ENCODE data around the gene RPS10.
"Not testable (repeated sequence)": the region's sequence is repeated elsewhere in the genome, so short reads cannot be mapped to it uniquely, and the experiment has no call there.

RPS10 gene

DNA sequence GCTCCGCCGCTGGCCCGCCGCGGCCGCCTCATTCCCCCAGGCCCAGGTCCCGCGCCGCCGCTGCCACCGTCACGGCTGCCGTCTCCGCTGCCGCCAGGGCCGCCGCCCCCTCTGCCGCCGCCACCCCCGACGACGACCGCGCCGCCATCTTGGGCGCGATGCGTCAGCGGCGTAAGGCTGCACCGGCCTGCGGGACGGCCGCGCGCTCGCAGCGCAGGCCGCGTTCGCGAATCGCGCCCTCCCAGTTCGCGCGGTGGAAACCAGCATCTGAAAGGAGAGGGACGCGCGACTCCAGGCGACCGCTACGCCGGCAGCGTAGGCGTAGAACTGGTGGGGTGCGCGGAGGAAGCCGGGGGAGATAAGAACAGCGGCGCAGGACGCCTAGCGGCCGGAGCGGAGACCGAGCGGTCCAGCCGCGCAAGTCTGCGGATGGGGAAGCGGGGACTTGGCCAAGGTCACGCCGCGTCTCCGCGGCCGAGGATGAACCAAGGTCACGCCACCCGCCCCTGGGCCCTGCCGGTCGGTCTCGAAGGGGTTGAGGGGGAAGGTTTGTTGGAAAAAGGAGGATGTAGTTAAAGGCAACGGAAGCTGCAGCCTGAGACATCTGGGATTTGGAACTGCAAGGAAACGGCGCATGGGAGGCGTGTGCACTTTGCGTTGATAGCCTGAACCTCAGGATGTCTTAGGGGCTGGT is 33.2 kb downstream of the RPS10 start, which contains the start of gene NUDT3:
TSS of gene NUDT3 (minus strand) at position 173 of the 694 bp plus-strand sequence. CDS start 307 bp downstream, outside the sequence.
- DNase-seq (ENCODE audit: low spot score), result peak; percentile 97

- DNase-seq (ENCODE audit: low spot score), result peak; percentile 47
Observed at GRCh38 chr6:34391786-34392496, 33.9 kb downstream of the RPS10 start.

DNA sequence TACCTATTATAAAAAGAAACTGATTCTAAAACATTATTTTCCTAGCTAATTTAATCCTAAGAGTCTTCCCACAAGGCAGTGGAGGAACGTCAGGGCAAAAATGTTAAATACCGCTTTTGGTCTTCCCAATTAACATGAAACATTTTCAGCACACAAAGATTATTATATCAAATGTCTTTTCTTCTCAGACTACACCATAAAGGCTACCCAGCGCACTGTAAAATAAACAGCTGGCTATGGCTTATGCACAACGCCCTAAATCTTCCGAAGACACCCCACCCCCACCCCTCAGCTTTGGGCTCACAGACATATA is 34.4 kb downstream of the RPS10 start:
- no peak for DNase-seq (ENCODE audit: low spot score)

DNA sequence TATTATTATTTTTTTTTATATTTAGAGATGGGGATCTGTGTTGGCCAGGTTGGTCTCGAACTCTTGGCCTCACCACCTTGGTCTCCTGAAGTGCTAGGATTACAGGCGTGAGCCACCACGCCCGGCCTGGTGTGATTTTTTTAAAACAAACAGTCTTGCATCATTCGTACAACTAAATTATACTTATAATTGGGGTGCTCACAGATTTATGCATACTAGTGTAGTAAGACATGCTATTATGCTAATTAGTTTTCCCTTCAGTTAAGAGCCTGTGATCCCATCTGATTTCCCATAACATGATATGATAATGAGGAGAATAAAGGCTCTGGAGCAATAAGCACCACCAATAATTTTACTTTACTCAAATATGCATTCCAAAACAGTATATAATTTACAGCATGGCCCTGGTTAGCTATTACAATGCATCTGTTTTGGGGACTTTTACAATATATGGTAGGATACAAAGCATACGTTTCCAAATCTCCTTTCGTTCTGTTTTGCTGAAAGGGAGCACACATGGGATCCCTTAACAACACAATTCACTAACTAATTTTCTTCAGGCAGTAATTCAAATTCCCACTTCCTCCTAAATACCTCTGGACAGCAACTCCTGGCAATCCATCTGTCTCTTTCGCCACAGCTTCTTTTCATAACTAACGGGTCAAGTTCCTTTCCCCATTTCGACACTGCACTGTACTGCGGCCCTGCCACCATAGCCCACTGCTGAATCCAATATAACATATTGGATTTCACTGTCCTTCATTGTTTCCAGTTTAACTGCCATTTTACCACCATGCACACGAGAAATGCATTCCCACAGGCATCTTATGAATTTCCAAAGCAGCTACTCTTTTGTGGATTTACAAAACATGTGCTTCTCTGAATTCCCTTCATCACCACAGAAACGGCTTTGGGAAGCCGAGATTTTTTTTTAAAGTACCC is 35.1 kb downstream of the RPS10 start:
- DNase-seq (ENCODE audit: low spot score), result peak; percentile 70

DNA sequence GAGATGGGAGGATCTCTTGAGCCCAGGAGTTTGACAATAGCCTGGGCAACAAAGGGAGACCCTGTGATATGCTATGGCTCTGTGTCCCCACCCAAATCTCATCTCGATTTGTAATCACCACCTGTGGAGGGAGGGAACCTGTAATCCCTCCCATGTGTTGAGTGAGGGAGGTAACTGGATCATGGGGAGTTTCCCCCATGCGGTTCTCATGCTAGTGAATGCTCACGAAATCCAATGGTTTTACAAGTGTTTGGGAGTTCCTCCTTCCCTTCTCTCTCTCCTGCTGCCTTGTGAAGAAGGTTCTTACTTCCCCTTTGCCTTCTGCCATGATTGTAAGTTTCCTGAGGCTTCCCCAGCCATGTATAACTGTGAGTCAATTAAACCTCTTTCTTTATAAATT is 36.8 kb downstream of the RPS10 start:
- DNase-seq (ENCODE audit: low spot score), result no peak

- DNase-seq (ENCODE audit: low spot score), result no peak
Observed at GRCh38 chr6:34388421-34388820, 37.4 kb downstream of the RPS10 start.

- DNase-seq (ENCODE audit: low spot score), result peak; percentile 37
Observed at GRCh38 chr6:34386316-34387137, 39.3 kb downstream of the RPS10 start.

DNA sequence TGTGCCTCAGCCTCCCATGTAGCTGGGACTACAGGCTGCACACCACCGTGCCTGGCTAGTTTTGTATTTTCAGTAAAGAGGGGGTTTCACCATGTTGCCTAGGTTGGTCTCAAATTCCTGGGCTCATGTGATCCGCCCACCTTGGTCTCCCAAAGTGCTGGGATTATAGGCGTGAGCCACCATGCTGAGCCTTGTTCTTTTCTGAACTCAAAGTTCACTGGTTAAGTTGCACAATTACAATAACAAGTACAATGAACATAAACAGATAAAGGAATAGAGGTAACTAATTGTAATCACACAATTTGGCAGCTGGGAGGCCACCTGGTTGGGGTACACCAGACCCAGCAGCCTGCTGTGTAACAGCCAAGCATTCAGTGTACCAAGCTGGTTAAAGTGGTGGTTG is 40.1 kb downstream of the RPS10 start:
- DNase-seq (ENCODE audit: low spot score), result no peak

- DNase-seq (ENCODE audit: low spot score), result no peak
Observed at GRCh38 chr6:34384321-34385153, 41.3 kb downstream of the RPS10 start.

DNA sequence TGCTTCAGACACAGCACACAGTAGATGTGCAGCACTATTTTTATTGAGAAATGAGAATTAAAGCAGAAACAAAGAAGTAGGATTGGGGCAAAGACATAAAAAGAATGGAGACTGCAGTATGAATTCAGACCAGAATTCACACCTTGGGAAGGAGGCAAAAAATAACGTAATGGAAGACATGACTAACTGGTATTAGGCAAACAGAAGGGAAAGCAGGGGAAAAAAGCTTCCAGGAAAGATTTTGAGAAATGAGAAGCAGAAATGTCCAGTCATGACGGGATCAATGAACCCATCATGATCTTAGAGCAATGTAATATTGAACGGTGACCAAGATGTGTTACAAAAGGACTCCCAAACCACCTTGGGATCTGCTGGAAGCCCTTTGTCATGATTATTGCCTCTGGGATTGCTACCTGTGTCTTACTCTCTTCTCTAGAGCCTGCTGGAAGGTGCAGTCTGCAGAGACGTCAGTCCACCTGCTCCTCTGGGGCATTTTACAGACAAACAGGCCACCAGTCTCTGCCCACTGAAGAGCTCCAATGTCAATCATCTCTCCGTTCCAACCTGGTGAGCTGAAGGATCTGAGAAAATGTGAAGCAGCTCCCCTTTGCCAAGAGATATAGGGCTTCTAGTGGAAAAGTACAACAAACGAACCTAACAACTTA is 42.1 kb downstream of the RPS10 start:
- peak; percentile 11 for DNase-seq (ENCODE audit: low spot score)

GRCh38 chr6:34383161-34383631 is 42.7 kb downstream of the RPS10 start:
- DNase-seq (ENCODE audit: low spot score), result no peak

DNA sequence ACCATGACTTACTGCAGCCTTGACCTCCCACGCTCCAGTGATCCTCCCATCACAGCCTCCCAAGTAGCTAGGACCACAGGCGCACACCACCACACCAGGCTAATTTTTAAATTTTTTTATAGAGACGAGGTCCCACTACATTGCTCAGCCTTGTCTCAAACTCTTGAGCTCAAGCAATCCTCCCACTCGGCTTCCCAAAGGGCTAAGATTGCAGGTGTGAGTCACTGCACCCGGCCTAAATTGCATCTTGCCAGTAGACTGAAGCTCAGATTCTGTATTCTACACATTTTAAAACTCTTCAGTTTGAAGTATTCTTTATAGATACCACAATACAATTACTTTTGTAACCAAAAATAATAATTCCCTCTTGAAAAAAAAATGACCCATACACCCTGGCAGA is 44.8 kb downstream of the RPS10 start:
- DNase-seq (ENCODE audit: low spot score), result no peak

GRCh38 chr6:34378470-34378869 is 47.4 kb downstream of the RPS10 start:
- peak; percentile 51 for DNase-seq (ENCODE audit: low spot score)

GRCh38 chr6:34377984-34378383 is 47.9 kb downstream of the RPS10 start:
- DNase-seq (ENCODE audit: low spot score), result no peak

GRCh38 chr6:34377571-34377970 is 48.3 kb downstream of the RPS10 start:
- DNase-seq (ENCODE audit: low spot score), result not testable (repeated sequence)

DNA sequence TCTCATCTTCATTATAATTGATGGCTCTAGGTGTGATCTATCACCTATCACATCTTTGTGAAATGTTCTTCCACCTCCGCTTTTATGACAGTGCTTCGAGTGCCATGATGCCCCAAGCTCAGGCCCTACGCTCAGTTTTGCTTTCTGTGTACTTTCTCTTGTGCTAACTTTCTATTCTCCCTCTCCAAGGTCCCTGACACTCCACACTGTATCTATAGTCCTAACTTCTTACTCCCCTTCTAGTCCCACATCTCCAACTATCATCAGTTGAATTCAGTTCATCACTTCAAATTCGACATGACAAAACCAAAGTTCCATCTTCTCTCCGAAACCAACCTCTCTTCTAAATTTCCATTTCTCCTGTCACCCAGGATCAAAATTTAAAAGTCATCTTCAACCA is 50.0 kb downstream of the RPS10 start:
- DNase-seq (ENCODE audit: low spot score), result no peak

- DNase-seq (ENCODE audit: low spot score), result no peak
Observed at GRCh38 chr6:34374508-34374907, 51.4 kb downstream of the RPS10 start.

GRCh38 chr6:34374069-34374468 is 51.8 kb downstream of the RPS10 start:
- DNase-seq (ENCODE audit: low spot score), result no peak

DNA sequence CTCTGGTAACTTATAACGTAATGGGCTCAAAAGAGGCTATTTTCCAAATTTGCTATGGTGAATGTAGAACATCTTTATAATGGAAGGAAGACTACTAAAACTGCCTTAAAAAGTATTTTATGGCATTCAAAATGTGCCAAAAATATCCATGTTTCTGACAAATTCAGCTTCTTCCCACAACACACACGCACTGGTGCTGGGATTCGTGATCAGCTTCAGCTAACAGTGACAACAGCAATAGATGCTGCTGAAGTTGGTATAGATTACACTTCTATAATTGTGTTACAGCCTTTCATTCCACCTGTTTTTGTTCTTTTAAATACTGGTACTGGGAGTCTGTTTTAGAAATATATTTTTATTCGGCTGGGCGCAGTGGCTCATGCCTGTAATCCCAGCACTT is 52.4 kb downstream of the RPS10 start:
- DNase-seq (ENCODE audit: low spot score), result no peak

- not testable (repeated sequence) for DNase-seq (ENCODE audit: low spot score)
Observed at GRCh38 chr6:34371865-34372264, 54.0 kb downstream of the RPS10 start.

Data from AG20443 (cell line).